Omental fat pad (tissue), 4 donors: ENCODE data around the gene CAPRIN1. TPM values are rescaled to one million over a fixed set of nuclear protein-coding genes. Genes with fewer than 3 reads are reported as not detected.
"Not testable (repeated sequence)": the region's sequence is repeated elsewhere in the genome, so short reads cannot be mapped to it uniquely, and the experiment has no call there.

Source experiments
- ATAC-seq: fragments of 150-250 bp; one replicate; pipeline ENCODE4 v1.9.1; 2016; ENCODE audit warnings: mild to moderate bottlenecking, moderate library complexity; ENCODE audit not compliant: low FRiP score
- DNase-seq: peaks from one replicate; pipeline ENCODE4 v3.0.0-alpha.2; 2019; ENCODE audit warnings: low spot score
- total RNA-seq, 4 donors: library from RNA; depleted of rRNA; stranded (reverse); fragments of >200 nt; gene quantifications; one replicate each; pipeline ENCODE4 v1.1.0, GENCODE V29; 2016
- TF ChIP-seq, protein P1 (sequence below), 3 donors: fragments of 450-650 bp; IDR thresholded peaks; one replicate each; pipeline ENCODE4 v1.5.1; 2016 to 2017; ENCODE audit warnings: antibody characterized with exemption in 3 of 3, mild to moderate bottlenecking in 3 of 3, moderate library complexity in 2 of 3

The CAPRIN1 gene
- total RNA-seq, 4 donors from 2014 or later, result 130 to 190 (median 141) TPM

DNA sequence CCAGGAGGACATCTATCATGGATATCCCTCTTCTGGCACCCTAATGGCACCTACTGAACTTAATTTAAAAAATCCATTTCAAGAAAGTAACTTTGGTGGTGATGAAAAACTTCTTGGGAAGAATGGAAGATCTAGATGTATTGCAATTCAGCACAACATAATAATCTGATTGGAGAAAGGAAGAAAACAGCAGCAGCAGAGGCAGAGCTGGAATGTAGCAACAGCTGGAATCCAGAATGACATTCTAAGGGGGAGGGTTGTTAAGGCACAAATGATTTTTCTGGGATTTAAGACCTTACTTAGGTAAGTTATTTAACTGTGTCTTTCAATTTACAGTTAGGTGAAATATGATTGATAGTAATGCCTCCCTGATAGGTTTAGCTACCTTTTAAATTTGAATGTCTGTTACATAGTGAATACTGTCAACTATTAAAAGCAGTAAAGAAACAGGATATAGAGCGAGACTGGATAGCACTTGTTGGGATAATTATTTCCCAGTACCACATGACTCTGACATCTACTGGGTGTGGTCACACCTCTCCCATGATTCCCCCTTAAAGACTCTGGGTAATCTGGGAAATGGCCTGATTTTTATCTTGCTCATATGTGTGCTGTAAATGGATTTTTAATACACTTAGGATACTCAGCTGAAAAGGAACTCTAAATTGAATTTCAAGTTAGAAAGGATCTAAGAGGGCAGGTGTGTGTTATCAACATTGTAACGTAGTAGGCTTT is 11.7 kb downstream of the CAPRIN1 start:
- TF ChIP-seq, protein P1, sequence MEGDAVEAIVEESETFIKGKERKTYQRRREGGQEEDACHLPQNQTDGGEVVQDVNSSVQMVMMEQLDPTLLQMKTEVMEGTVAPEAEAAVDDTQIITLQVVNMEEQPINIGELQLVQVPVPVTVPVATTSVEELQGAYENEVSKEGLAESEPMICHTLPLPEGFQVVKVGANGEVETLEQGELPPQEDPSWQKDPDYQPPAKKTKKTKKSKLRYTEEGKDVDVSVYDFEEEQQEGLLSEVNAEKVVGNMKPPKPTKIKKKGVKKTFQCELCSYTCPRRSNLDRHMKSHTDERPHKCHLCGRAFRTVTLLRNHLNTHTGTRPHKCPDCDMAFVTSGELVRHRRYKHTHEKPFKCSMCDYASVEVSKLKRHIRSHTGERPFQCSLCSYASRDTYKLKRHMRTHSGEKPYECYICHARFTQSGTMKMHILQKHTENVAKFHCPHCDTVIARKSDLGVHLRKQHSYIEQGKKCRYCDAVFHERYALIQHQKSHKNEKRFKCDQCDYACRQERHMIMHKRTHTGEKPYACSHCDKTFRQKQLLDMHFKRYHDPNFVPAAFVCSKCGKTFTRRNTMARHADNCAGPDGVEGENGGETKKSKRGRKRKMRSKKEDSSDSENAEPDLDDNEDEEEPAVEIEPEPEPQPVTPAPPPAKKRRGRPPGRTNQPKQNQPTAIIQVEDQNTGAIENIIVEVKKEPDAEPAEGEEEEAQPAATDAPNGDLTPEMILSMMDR (IDR thresholded peaks at IDR 0.05), result no peak
- DNase-seq, result no peak
- ATAC-seq, result no peak

DNA sequence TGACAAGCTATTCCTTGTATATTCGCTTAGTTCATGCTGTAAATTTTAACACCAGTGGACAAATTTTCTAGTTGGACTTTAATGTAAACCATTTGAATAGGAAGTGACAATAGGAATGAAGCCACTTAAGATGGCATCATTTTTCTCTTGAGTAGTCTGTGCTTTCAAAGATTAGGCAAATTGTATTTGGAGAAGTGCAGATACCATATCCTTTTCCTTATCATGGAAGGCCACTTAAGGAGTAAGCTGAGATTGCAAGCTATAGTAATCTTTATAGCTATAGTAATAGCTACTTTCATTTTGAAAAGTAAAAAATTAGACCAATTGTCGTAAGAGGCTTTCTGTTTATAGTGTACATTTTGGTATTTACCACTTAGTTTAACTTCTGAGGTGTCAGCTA is 12.8 kb downstream of the CAPRIN1 start:
- DNase-seq (no peak), ATAC-seq (no peak)

DNA sequence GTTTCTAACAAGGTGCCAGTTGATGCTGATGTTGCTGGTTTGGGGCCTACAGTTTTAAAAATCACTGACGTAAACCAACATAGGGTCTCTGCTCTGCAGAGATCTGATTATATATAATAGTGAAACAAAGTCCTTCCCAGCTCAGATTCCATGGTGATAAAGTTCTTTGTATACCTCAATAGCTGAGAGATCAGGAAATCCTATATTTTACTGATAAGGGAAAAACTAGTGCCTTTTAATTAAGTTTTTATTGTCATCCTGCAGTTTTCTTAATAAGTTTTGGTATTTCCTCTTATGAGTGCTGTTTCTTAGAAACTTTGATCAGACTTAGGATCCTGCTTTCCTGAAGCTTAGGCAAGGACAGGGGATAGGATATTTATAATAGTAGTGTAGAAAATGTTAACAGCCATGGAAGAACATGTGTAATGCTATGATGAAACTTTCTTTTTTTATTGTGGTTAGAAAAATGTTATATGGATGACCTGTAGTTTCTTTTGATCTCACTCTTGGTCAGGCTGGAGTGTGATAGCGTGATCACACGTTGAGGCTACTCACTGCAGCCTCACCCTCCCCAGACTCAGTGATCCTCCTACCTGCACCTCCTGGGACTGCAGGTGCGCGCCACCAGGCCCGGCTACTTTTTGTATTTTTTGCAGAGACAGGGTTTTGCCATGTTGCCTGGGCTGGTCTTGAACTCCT is 14.1 kb downstream of the CAPRIN1 start:
- ATAC-seq, result no peak

More for the DNA sequence above, 12.8 kb downstream of the CAPRIN1 start:
- TF ChIP-seq, protein P1 (IDR thresholded peaks at IDR 0.05), result no peak

DNA sequence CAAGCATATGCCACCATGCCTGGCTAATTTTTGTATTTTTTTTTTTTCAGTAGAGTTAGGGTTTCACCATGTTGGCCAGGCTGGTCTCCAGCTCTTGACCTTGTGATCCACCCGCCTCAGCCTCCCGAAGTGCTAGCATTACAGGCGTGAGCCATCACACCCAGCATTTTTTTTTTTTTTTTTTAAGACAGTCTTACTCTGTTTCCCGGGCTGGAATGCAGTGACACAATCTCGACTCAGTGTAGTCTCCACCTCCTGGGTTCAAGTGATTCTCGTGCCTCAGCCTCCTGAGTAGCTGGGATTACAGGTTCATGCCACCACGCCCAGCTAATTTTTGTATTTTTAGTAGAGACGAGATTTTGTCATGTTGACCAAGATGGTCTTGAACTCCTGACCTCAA is 15.2 kb downstream of the CAPRIN1 start:
- DNase-seq, ATAC-seq: not testable (repeated sequence)

More for the DNA sequence above, 14.1 kb downstream of the CAPRIN1 start:
- TF ChIP-seq, protein P1 (IDR thresholded peaks at IDR 0.05), result no peak
- DNase-seq, result no peak

DNA sequence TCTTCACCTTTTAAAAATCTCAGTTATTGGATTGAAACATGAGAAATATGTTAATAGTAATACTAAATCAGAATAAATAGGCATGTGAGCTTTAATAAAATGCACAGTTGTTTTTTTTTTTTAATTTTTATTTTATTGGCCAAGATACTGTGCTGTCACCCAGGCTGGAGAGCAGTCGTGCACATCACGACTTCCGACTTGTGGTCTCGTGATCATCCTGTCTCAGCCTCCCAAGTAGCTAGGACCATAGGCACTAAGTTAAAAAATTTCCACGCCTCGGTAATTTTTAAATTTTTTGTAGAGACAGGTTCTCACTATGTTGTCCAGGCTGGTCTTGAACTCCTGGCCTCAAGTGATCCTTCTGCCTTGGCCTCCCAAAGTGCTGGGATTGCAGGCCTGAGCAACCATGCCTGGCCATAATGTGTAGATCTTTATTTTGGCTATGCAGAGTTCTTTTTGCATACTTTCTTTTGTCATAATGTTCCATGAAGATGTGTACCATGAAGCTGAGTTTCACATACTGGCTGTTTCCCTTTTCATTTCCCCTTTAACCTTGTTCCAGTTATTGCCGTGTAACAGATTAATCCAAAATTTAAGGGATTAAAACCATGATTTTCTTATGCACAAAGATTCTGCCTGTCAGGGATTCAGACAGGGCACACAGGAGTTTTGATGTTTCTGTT is 16.0 kb downstream of the CAPRIN1 start:
- DNase-seq (no peak), ATAC-seq (no peak)
- TF ChIP-seq, protein P1 (IDR thresholded peaks at IDR 0.05), result no peak

DNA sequence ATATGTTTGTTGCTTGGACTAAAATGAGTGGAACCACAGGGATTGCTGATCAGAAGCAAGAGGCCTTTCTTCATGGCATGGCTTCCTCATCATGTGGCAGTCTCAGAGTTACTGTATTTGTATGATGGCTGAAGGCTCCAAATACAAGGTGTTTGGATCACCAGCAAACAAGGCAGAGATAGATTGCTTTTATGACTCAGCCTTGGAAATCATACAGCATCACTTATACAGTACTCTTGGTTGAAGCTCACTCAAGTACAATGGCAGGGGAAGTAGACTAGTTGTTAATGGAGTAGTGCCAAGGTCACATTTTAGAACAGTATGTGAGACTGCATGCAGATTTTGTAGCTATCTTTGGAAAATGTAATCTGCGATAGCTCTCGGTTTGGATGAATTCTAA is 16.6 kb downstream of the CAPRIN1 start:
- ATAC-seq, result no peak
- DNase-seq, result no peak

DNA sequence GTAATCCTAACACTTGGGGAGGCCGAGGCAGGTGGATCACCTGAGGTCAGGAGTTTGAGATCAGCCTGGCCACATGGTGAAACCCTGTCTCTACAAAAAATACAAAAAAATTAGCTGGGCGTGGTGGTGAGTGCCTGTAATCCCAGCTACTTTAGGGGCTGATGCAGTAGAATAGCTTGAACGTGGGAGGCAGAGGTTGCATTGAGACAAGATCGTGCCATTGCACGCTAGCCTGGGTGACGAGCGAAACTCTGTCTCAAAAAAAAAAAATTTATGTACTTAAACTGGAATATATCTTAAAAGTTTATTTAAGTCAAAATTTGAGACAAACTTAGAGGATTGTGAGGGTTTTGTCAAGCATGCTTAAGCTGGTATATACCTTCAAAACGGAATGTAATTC is 19.8 kb downstream of the CAPRIN1 start:
- not testable (repeated sequence) for DNase-seq, ATAC-seq

More for the DNA sequence above, 16.6 kb downstream of the CAPRIN1 start:
- TF ChIP-seq, protein P1 (IDR thresholded peaks at IDR 0.05), result no peak
